ENCODE results near the gene GAS6. TPM values are rescaled to one million over a fixed set of nuclear protein-coding genes. Genes with fewer than 3 reads are reported as not detected.

GAS6 gene
- total RNA-seq, 3 donors from 2014 or later, result 101 to 168 (median 113) TPM

GRCh38 chr13:113902481-113902880, 38.6 kb upstream of the GAS6 start:
- no peak for ATAC-seq
- TF ChIP-seq, protein P1, sequence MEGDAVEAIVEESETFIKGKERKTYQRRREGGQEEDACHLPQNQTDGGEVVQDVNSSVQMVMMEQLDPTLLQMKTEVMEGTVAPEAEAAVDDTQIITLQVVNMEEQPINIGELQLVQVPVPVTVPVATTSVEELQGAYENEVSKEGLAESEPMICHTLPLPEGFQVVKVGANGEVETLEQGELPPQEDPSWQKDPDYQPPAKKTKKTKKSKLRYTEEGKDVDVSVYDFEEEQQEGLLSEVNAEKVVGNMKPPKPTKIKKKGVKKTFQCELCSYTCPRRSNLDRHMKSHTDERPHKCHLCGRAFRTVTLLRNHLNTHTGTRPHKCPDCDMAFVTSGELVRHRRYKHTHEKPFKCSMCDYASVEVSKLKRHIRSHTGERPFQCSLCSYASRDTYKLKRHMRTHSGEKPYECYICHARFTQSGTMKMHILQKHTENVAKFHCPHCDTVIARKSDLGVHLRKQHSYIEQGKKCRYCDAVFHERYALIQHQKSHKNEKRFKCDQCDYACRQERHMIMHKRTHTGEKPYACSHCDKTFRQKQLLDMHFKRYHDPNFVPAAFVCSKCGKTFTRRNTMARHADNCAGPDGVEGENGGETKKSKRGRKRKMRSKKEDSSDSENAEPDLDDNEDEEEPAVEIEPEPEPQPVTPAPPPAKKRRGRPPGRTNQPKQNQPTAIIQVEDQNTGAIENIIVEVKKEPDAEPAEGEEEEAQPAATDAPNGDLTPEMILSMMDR (IDR thresholded peaks at IDR 0.05), result no peak
- intact Hi-C loops (cut with DNase I, micrococcal nuclease), result no loop called here
- no peaks in the 10 kb centered on the region for H3K4me1 ChIP-seq (ENCODE audit: low read depth)
- DNase-seq, result no peak
- no peaks in the 10 kb centered on the region for H3K36me3 ChIP-seq (ENCODE audit: low read depth)
- H3K9me3 ChIP-seq, result no peaks in the 10 kb centered on the region
- H3K4me3 ChIP-seq, result no peak overlapping the region

DNA sequence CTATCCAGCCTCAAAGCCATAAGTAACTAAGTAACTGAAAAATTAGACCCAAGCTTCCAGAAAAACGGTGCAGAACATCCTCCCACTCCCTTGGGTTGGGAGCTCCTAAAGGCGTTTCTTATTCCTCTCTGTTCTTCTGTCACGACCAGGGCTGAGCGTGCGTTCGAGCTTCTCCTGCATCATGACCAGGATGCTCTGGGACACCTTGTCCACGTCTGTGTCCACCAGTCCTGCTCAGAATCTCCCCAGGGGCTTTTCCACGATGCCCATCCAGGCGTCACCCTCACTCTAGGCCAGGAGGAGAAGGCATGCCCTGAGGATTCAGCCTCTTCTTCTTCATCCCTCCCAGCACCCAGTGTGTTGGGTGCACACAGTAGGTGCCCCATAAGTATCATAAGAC, 37.8 kb upstream of the GAS6 start:
- Histone ChIP-seq H3K4me1 (ENCODE audit: low read depth) (no peaks in the 10 kb centered on the region), H3K9me3 (no peaks in the 10 kb centered on the region), H3K36me3 (ENCODE audit: low read depth) (no peaks in the 10 kb centered on the region), H3K4me3 (no peak overlapping the region)
- TF ChIP-seq, protein P1 (IDR thresholded peaks at IDR 0.05), result no peak
- DNase-seq, result no peak
- ATAC-seq, result no peak
- intact Hi-C loops (cut with DNase I, micrococcal nuclease), result no loop called here

DNA sequence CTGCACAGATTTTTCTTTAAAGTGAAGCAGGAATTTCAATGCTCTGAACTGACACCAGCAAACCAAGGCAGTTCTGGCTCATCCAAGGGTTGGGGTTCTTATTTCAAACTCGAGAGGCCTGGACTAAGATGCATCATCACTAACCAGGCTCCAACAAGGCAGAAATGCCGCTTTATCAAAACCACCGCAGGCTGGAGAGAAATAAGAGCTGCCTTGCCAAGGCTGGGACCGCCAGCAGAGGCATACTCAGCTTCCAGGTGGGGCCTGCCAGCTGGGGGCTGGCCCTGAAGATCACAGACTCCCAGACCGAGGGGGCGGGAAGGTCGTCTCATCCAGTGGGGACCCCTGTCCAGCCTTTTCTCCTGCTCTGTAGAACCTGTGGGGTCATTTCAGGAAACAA, 37.4 kb upstream of the GAS6 start:
- Histone ChIP-seq H3K36me3 (ENCODE audit: low read depth) (no peaks in the 10 kb centered on the region), H3K4me3 (no peak overlapping the region), H3K9me3 (no peaks in the 10 kb centered on the region), H3K4me1 (ENCODE audit: low read depth) (no peaks in the 10 kb centered on the region)
- ATAC-seq, result no peak
- TF ChIP-seq, protein P1 (IDR thresholded peaks at IDR 0.05), result no peak
- no peak for DNase-seq
- intact Hi-C loops (cut with DNase I, micrococcal nuclease), result no loop called here

DNA sequence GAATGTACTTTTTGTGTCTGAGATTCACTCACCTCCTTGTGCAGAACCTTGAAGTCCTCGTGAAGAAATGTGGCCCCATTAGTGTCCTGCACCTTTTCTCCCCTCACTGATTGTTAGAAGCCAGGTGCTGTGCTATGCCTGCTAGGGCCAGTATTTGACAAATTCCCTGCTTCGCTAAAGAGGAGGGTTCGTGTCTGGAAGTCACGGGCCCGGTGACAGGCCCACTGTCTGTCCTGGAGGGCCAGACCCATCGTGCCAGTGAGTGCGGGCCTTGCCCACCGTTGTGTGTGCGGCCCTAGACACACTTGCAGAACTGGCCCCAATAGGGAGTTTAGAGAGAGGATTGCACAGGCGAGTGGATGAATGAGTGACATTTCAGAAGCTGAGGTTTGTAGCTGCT, 36.8 kb upstream of the GAS6 start:
- H3K4me3 ChIP-seq, result no peak overlapping the region
- H3K4me1 ChIP-seq (ENCODE audit: low read depth), result no peaks in the 10 kb centered on the region
- DNase-seq (no peak), ATAC-seq (no peak)
- intact Hi-C loops (cut with DNase I, micrococcal nuclease), result no loop called here
- H3K9me3 ChIP-seq, result no peaks in the 10 kb centered on the region
- TF ChIP-seq, protein P1 (IDR thresholded peaks at IDR 0.05), result no peak
- no peaks in the 10 kb centered on the region for H3K36me3 ChIP-seq (ENCODE audit: low read depth)

- no peaks in the 10 kb centered on the region for H3K36me3 ChIP-seq (ENCODE audit: low read depth)
- no peaks in the 10 kb centered on the region for H3K4me1 ChIP-seq (ENCODE audit: low read depth)
- DNase-seq, result no peak
- intact Hi-C loops (cut with DNase I, micrococcal nuclease), result no loop called here
- no peak for ATAC-seq
- no peak overlapping the region for H3K4me3 ChIP-seq
- no peaks in the 10 kb centered on the region for H3K9me3 ChIP-seq
- TF ChIP-seq, protein P1 (IDR thresholded peaks at IDR 0.05), result no peak
Observed at GRCh38 chr13:113898391-113898790, 34.5 kb upstream of the GAS6 start.

DNA sequence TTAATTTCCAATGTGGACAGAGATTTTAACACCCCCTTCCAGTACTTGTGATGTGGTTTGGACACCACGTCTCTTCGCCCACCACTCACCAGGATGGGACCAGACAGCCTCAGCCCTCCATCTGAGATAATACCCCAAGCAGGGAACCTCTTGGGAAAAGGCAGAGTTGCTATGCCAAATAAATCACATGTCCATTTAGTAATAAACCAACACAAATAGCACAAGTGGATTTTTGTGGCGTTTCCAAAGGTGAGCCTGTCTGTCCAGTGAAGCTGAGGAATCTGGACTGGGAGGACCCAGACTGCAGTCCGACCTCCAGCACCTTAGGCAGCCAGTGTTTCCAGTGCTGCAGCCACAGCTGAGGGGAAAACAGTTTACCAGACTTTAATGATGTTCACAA, 34.1 kb upstream of the GAS6 start:
- H3K36me3 ChIP-seq (ENCODE audit: low read depth), result no peaks in the 10 kb centered on the region
- ATAC-seq (no peak), DNase-seq (no peak)
- no peaks in the 10 kb centered on the region for H3K4me1 ChIP-seq (ENCODE audit: low read depth)
- intact Hi-C loops (cut with DNase I, micrococcal nuclease), result no loop called here
- no peak overlapping the region for H3K4me3 ChIP-seq
- H3K9me3 ChIP-seq, result no peaks in the 10 kb centered on the region
- TF ChIP-seq, protein P1 (IDR thresholded peaks at IDR 0.05), result no peak
